Neural progenitor cell (in vitro differentiated cells): ENCODE measurements around the gene CFAP20DC.

ENCODE experiments used
- CTCF ChIP-seq: fragments of 200-600 bp; sonication (generic); IDR thresholded peaks from 2 replicates; pipeline ENCODE4 v1.5.1; 2017; ENCODE audit warnings: antibody characterized with exemption, mild to moderate bottlenecking
- EZH2 ChIP-seq: fragments of 200-600 bp; sonication (generic); IDR thresholded peaks from 2 replicates; pipeline ENCODE4 v1.6.1; 2017; ENCODE audit warnings: antibody characterized with exemption, mild to moderate bottlenecking, moderate library complexity

GRCh38 chr3:58801541-58801940, 248.3 kb downstream of the CFAP20DC start:
- TF ChIP-seq CTCF, result no peak
- no peak for TF ChIP-seq EZH2
